CD14-positive monocyte (primary cell): ENCODE data around the gene VWF. TPM values are rescaled to one million over a fixed set of nuclear protein-coding genes. Genes with fewer than 3 reads are reported as not detected.

Experiments used
- DNase-seq, 3 donors: peaks; one replicate each; pipeline ENCODE4 v3.0.0-alpha.2; 2011 to 2022
- H2AFZ ChIP-seq: 2 replicates; pipeline ENCODE4 v1.6.0; 2012; ENCODE audit warnings: mild to moderate bottlenecking, low read depth, low read length, inconsistent platforms; ENCODE audit not compliant: insufficient read depth, poor library complexity, severe bottlenecking
- H3K27ac ChIP-seq, 2 donors: 1 replicate in 1 of 2; 2 replicates in 1 of 2; pipeline ENCODE4 v1.5.1; 2012 to 2013; ENCODE audit warnings: low read length in 2 of 2, control low read depth in 1 of 2, inconsistent platforms in 1 of 2, low read depth in 1 of 2, mild to moderate bottlenecking in 1 of 2
- H3K27me3 ChIP-seq, 2 donors: one replicate each; pipeline versions ENCODE4 v1.6.0 to v1.6.1; 2011 to 2013; ENCODE audit warnings: low read length in 2 of 2; ENCODE audit not compliant: control insufficient read depth in 2 of 2, insufficient read depth in 2 of 2
- H3K36me3 ChIP-seq, 2 donors: replicated peaks in 1 of 2; 1 replicate in 1 of 2; 2 replicates in 1 of 2; pipeline versions ENCODE4 v1.5.1 to v1.6.1; 2012 to 2013; ENCODE audit warnings: low read length in 2 of 2, control low read depth in 1 of 2, inconsistent platforms in 1 of 2, mild to moderate bottlenecking in 1 of 2; ENCODE audit not compliant: insufficient read depth in 2 of 2, control insufficient read depth in 1 of 2
- H3K4me1 ChIP-seq, 2 donors: 1 replicate in 1 of 2; 2 replicates in 1 of 2; pipeline versions ENCODE4 v1.5.1 to v1.6.1; 2012 to 2013; ENCODE audit warnings: low read length in 2 of 2, control low read depth in 1 of 2, inconsistent platforms in 1 of 2, mild to moderate bottlenecking in 1 of 2, moderate library complexity in 1 of 2; ENCODE audit not compliant: insufficient read depth in 2 of 2, control insufficient read depth in 1 of 2
- H3K4me2 ChIP-seq: replicated peaks from 2 replicates; pipeline ENCODE3; 2012; ENCODE audit warnings: low read length, moderate library complexity, mild to moderate bottlenecking; ENCODE audit not compliant: poor library complexity, severe bottlenecking; ENCODE audit errors: extremely low read depth
- H3K4me3 ChIP-seq, 3 experiments: fragments of 200-600 bp in 1 of 3; sonication (generic) in 1 of 3; replicated peaks in 1 of 3; 1 replicate in 2 of 3; 2 replicates in 1 of 3; pipeline ENCODE4 v1.5.1; 2011 to 2013; ENCODE audit warnings: low read length in 3 of 3, mild to moderate bottlenecking in 3 of 3, control low read depth in 2 of 3, low read depth in 2 of 3, inconsistent platforms in 1 of 3, moderate library complexity in 1 of 3
- H3K79me2 ChIP-seq: 2 replicates; pipeline ENCODE4 v1.6.0; 2012; ENCODE audit warnings: mild to moderate bottlenecking, control low read depth, inconsistent platforms, low read length, moderate library complexity; ENCODE audit not compliant: insufficient read depth
- H3K9ac ChIP-seq: 2 replicates; pipeline ENCODE4 v1.6.0; 2017; ENCODE audit warnings: low read length, mild to moderate bottlenecking; ENCODE audit not compliant: insufficient read depth, poor library complexity, severe bottlenecking
- H3K9me3 ChIP-seq, 2 donors: replicated peaks in 1 of 2; 1 replicate in 1 of 2; 2 replicates in 1 of 2; pipeline versions ENCODE4 v1.5.1 to v1.6.1; 2012 to 2013; ENCODE audit warnings: low read length in 2 of 2, control low read depth in 1 of 2; ENCODE audit not compliant: control insufficient read depth in 1 of 2, insufficient read depth in 1 of 2
- H4K20me1 ChIP-seq: 2 replicates; pipeline ENCODE4 v1.6.0; 2012; ENCODE audit warnings: mild to moderate bottlenecking, low read length, control low read depth, moderate library complexity; ENCODE audit not compliant: insufficient read depth
- H3K27ac Mint-ChIP-seq, 7 donors: one replicate each; pipeline ENCODE4 v1.8.0; 2020; ENCODE audit warnings: mild to moderate bottlenecking in 7 of 7, mixed read lengths in 7 of 7, moderate library complexity in 6 of 7, inconsistent platforms in 2 of 7
- H3K27me3 Mint-ChIP-seq, 3 donors: one replicate each; pipeline ENCODE4 v1.8.0; 2021 to 2022; ENCODE audit warnings: low read depth in 3 of 3, mild to moderate bottlenecking in 3 of 3, mixed read lengths in 3 of 3, moderate library complexity in 3 of 3, inconsistent platforms in 1 of 3
- H3K36me3 Mint-ChIP-seq, 2 donors: one replicate each; pipeline ENCODE4 v1.8.0; 2020; ENCODE audit warnings: mixed read lengths in 2 of 2, inconsistent platforms in 1 of 2, mild to moderate bottlenecking in 1 of 2
- H3K4me1 Mint-ChIP-seq: one replicate; pipeline ENCODE4 v1.8.0; 2020; ENCODE audit warnings: mild to moderate bottlenecking, mixed read lengths
- H3K4me3 Mint-ChIP-seq, 2 donors: one replicate each; pipeline ENCODE4 v1.8.0; 2020; ENCODE audit warnings: mild to moderate bottlenecking in 2 of 2, mixed read lengths in 2 of 2, moderate library complexity in 1 of 2
- H3K9me3 Mint-ChIP-seq, 7 donors: one replicate each; pipeline ENCODE4 v1.8.0; 2020 to 2022; ENCODE audit warnings: mixed read lengths in 7 of 7, mild to moderate bottlenecking in 6 of 7, moderate library complexity in 6 of 7, inconsistent platforms in 2 of 7
- WGBS: methylation state at CpG from one replicate; pipeline ENCODE4 v1.1.5; 2013; ENCODE audit warnings: missing lambda C conversion rate; ENCODE audit not compliant: insufficient coverage; 5-methylcytosine and 5-hydroxymethylcytosine counted together
- intact Hi-C, 2 donors: fragments of 100-400 bp; cut with micrococcal nuclease; formaldehyde crosslinking; loops; one replicate each; pipeline versions ENCODE4 v1.15.0 to v1.15.1; 2023
- polyA plus RNA-seq, 3 donors: library from polyadenylated mRNA; depleted of rRNA in 1 of 3; unstranded in 2 of 3; stranded (reverse) in 1 of 3; fragments of 300-500 nt in 2 of 3; fragments of >200 nt in 1 of 3; fragmentation: Illumina TruSeq in 2 of 3; gene quantifications; 1 replicate in 2 of 3; 2 replicates in 1 of 3; pipeline ENCODE4 v1.2.3, GENCODE V29; 2012 to 2021
- TF ChIP-seq, protein P1 (sequence below): fragments of 200-600 bp; IDR thresholded peaks from one replicate; pipeline ENCODE4 v1.8.0; 2022; ENCODE audit warnings: antibody characterized with exemption, mild to moderate bottlenecking

The VWF gene
- polyA plus RNA-seq, 3 donors, result 0.17 to 0.49 (median 0.48) TPM

DNA sequence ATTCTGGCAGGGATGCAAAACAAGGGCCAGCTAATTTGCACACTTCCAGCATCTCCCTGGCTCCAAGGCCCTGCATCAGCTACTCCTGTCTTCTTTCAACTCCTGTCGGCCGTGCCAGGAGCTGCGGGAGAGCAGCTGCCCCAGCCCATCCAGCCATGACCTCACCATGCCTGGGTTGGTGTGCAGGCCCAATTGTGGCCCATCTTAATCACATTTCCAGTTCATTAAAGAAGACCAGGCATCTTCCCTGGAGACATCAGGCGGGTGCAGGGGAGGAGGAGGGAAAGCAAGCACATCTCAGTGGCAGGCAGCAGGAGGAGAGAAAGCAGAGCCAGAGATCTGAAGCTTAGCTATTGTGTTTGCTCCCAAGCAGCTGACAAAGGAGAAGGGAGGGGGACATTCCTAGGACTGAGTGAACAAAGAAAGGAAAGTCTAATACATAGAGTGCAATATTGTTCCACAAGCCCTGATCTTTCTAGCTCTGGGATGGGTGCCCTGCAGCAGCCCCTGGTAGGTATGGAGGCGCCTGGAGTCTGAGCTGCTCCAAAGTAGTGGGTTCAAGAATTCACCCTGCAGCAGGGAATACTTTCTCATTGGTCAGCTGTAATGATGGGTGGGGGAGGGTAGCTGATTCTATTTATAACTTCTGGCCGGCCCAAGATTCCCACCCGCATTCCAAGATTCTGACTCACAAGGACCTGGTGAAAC, 40.1 kb downstream of the VWF start:
- Histone ChIP-seq H3K27me3 (no peaks in the 10 kb centered on the region), H3K9me3 (no peaks in the 10 kb centered on the region), H3K4me1 (peaks cover 6 to 8% of the 10 kb centered on the region in 2 donors), H3K36me3 (no peaks in the 10 kb centered on the region), H3K4me3 (no peak overlapping the region), H2AFZ (no peak overlapping the region), H3K27ac (no peak overlapping the region), H3K9ac (no peak overlapping the region), H3K4me2 (no peak overlapping the region), H3K79me2 (no peaks in the 10 kb centered on the region), H4K20me1 (no peaks in the 10 kb centered on the region)
- 78% methylated on average over 4 of the region's 7 CpGs for WGBS
- H3K36me3 Mint-ChIP-seq, result no peaks in the 10 kb centered on the region
- no peaks in the 10 kb centered on the region for H3K9me3 Mint-ChIP-seq
- peak overlapping the region in 1 of 7 donors; percentile 4 for H3K27ac Mint-ChIP-seq
- no peak overlapping the region for H3K4me3 Mint-ChIP-seq
- H3K27me3 Mint-ChIP-seq, result peaks cover 3 to 5% (median 5%) of the 10 kb centered on the region in 3 donors
- intact Hi-C loops, result no loop called here
- TF ChIP-seq, protein P1, sequence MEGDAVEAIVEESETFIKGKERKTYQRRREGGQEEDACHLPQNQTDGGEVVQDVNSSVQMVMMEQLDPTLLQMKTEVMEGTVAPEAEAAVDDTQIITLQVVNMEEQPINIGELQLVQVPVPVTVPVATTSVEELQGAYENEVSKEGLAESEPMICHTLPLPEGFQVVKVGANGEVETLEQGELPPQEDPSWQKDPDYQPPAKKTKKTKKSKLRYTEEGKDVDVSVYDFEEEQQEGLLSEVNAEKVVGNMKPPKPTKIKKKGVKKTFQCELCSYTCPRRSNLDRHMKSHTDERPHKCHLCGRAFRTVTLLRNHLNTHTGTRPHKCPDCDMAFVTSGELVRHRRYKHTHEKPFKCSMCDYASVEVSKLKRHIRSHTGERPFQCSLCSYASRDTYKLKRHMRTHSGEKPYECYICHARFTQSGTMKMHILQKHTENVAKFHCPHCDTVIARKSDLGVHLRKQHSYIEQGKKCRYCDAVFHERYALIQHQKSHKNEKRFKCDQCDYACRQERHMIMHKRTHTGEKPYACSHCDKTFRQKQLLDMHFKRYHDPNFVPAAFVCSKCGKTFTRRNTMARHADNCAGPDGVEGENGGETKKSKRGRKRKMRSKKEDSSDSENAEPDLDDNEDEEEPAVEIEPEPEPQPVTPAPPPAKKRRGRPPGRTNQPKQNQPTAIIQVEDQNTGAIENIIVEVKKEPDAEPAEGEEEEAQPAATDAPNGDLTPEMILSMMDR, result no peak
- DNase-seq, result no peak
- peaks cover 20% of the 10 kb centered on the region for H3K4me1 Mint-ChIP-seq

DNA sequence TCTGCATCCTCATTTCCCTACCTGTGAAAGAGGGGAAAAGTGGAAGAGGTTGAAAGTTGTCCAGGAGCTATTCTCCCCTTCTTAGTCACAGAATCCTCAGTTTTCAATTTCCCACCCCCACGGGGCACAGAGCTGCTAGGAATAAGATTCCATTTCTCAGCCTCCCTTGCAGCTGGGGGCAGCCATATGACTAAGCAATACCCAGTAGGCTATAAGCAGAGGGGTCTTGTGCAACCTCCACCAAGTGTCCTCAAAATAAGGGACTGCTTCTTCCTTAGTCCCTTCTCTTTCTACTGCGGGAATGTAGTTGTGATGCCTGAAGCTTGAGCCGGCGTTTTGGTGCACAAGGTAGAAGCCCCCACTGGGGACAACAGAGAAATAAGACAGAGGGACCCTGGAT, 40.9 kb downstream of the VWF start:
- Histone ChIP-seq H2AFZ (no peak overlapping the region), H3K9ac (no peak overlapping the region), H3K4me3 (no peak overlapping the region), H3K27ac (no peak overlapping the region), H3K36me3 (no peaks in the 10 kb centered on the region), H3K4me2 (no peak overlapping the region), H3K9me3 (no peaks in the 10 kb centered on the region), H3K79me2 (no peaks in the 10 kb centered on the region), H3K27me3 (no peaks in the 10 kb centered on the region), H4K20me1 (no peaks in the 10 kb centered on the region), H3K4me1 (peaks cover 6 to 8% of the 10 kb centered on the region in 2 donors)
- intact Hi-C loops, result no loop called here
- DNase-seq, result peak in 2 of 3 donors; percentile 26 to 41
- Mint-ChIP-seq H3K36me3 (no peaks in the 10 kb centered on the region), H3K4me1 (peaks cover 13% of the 10 kb centered on the region), H3K27ac (no peak overlapping the region), H3K9me3 (no peaks in the 10 kb centered on the region), H3K4me3 (no peak overlapping the region), H3K27me3 (peaks cover 3 to 6% (median 5%) of the 10 kb centered on the region in 3 donors)
- no CpG with 5 or more reads among the region's 4 CpGs for WGBS
- TF ChIP-seq, protein P1, result no peak
